Activated T-cell treated with anti-CD3 and anti-CD28 coated beads, Interleukin-2, amount 50 U/mL, for 4 hours (primary cell): ENCODE data around the gene AP1AR. TPM values are rescaled to one million over a fixed set of nuclear protein-coding genes. Genes with fewer than 3 reads are reported as not detected.

ENCODE experiments used
- ATAC-seq, 2 donors: fragments of 200-7000 bp; cut with Tn5 transposase; one replicate each; pipeline ENCODE4 v1.10.0; 2021
- DNase-seq: peaks from one replicate; pipeline ENCODE4 v3.0.0-alpha.2; 2020
- H3K27me3 Mint-ChIP-seq: one replicate; pipeline ENCODE4 v1.8.0; 2021; ENCODE audit warnings: low read depth, mixed read lengths
- H3K36me3 Mint-ChIP-seq: one replicate; pipeline ENCODE4 v1.8.0; 2022; ENCODE audit warnings: mixed read lengths; ENCODE audit not compliant: insufficient read depth
- H3K4me1 Mint-ChIP-seq: one replicate; pipeline ENCODE4 v1.8.0; 2021; ENCODE audit warnings: low read depth, mixed read lengths
- H3K4me3 Mint-ChIP-seq: one replicate; pipeline ENCODE4 v1.8.0; 2021; ENCODE audit warnings: mild to moderate bottlenecking, moderate library complexity, mixed read lengths
- H3K9me3 Mint-ChIP-seq: one replicate; pipeline ENCODE4 v1.8.0; 2021; ENCODE audit warnings: mixed read lengths
- total RNA-seq, 3 donors: library from RNA; stranded (reverse); gene quantifications; one replicate each; pipeline ENCODE4 v1.2.1, GENCODE V29; 2021

AP1AR gene
- 10 to 100 TPM; 19.1 to 27.4 (median 20.6) TPM for total RNA-seq

- peak within 1 kb of the TSS; percentile 94 for H3K4me3 Mint-ChIP-seq
- peaks cover 30% of the 10 kb centered on the region for H3K4me1 Mint-ChIP-seq
- no peaks in the 10 kb centered on the region for H3K27me3 Mint-ChIP-seq
- H3K9me3 Mint-ChIP-seq, result no peaks in the 10 kb centered on the region
- peak; percentile 61 to 64 for ATAC-seq
- DNase-seq, result peak; percentile 72
- peaks cover 2% of the 10 kb centered on the region for H3K36me3 Mint-ChIP-seq
These were observed at the start of gene AP1AR for GRCh38 chr4:112231779-112232713. TSS of gene AP1AR (plus strand) at chr4:112231787. CDS start at chr4:112232092, 305 bp downstream.

- H3K4me1 Mint-ChIP-seq, result peaks cover 32% of the 10 kb centered on the region
These were observed 49.0 kb upstream of the AP1AR start for GRCh38 chr4:112182604-112183003.

GRCh38 chr4:112183252-112183651, 48.3 kb upstream of the AP1AR start:
- Mint-ChIP-seq H3K9me3 (no peaks in the 10 kb centered on the region), H3K4me3 (no peak overlapping the region), H3K4me1 (peaks cover 32% of the 10 kb centered on the region), H3K36me3 (peaks cover 32% of the 10 kb centered on the region), H3K27me3 (no peaks in the 10 kb centered on the region)
- DNase-seq, result no peak
- ATAC-seq, result no peak

More at GRCh38 chr4:112182604-112183003, 49.0 kb upstream of the AP1AR start:
- no peak for DNase-seq
- Mint-ChIP-seq H3K9me3 (no peaks in the 10 kb centered on the region), H3K36me3 (peaks cover 30% of the 10 kb centered on the region), H3K4me3 (no peak overlapping the region), H3K27me3 (no peaks in the 10 kb centered on the region)
- ATAC-seq, result no peak

- no peak for DNase-seq
- no peaks in the 10 kb centered on the region for H3K9me3 Mint-ChIP-seq
- no peak overlapping the region for H3K4me3 Mint-ChIP-seq
- peaks cover 26% of the 10 kb centered on the region for H3K4me1 Mint-ChIP-seq
- peaks cover 28% of the 10 kb centered on the region for H3K36me3 Mint-ChIP-seq
- no peak for ATAC-seq
- no peaks in the 10 kb centered on the region for H3K27me3 Mint-ChIP-seq
These were observed 47.1 kb upstream of the AP1AR start for GRCh38 chr4:112184438-112184837.

GRCh38 chr4:112185334-112185733, 46.3 kb upstream of the AP1AR start:
- peaks cover 34% of the 10 kb centered on the region for H3K36me3 Mint-ChIP-seq
- peaks cover 26% of the 10 kb centered on the region for H3K4me1 Mint-ChIP-seq
- DNase-seq (no peak), ATAC-seq (no peak)
- H3K4me3 Mint-ChIP-seq, result no peak overlapping the region
- H3K9me3 Mint-ChIP-seq, result no peaks in the 10 kb centered on the region
- H3K27me3 Mint-ChIP-seq, result no peaks in the 10 kb centered on the region

- Mint-ChIP-seq H3K9me3 (no peaks in the 10 kb centered on the region), H3K4me1 (peaks cover 26% of the 10 kb centered on the region), H3K4me3 (no peak overlapping the region), H3K27me3 (no peaks in the 10 kb centered on the region), H3K36me3 (peaks cover 34% of the 10 kb centered on the region)
- ATAC-seq (no peak), DNase-seq (no peak)
These were observed 45.6 kb upstream of the AP1AR start for GRCh38 chr4:112185740-112186670.

- Mint-ChIP-seq H3K4me1 (peaks cover 2% of the 10 kb centered on the region), H3K4me3 (no peak overlapping the region), H3K36me3 (peaks cover 26% of the 10 kb centered on the region), H3K9me3 (no peaks in the 10 kb centered on the region), H3K27me3 (no peaks in the 10 kb centered on the region)
- ATAC-seq (no peak), DNase-seq (no peak)
These were observed 41.8 kb upstream of the AP1AR start for GRCh38 chr4:112189754-112190153.

GRCh38 chr4:112190684-112191083, 40.9 kb upstream of the AP1AR start:
- H3K4me1 Mint-ChIP-seq, result no peaks in the 10 kb centered on the region
- peaks cover 27% of the 10 kb centered on the region for H3K36me3 Mint-ChIP-seq
- H3K27me3 Mint-ChIP-seq, result no peaks in the 10 kb centered on the region
- no peaks in the 10 kb centered on the region for H3K9me3 Mint-ChIP-seq
- ATAC-seq (no peak), DNase-seq (no peak)
- no peak overlapping the region for H3K4me3 Mint-ChIP-seq

- DNase-seq (no peak), ATAC-seq (no peak)
- Mint-ChIP-seq H3K36me3 (peaks cover 3% of the 10 kb centered on the region), H3K27me3 (no peaks in the 10 kb centered on the region), H3K4me1 (peaks cover 15% of the 10 kb centered on the region), H3K4me3 (no peak overlapping the region), H3K9me3 (no peaks in the 10 kb centered on the region)
These were observed 35.1 kb upstream of the AP1AR start for GRCh38 chr4:112196461-112196860.

- H3K4me3 Mint-ChIP-seq, result no peak overlapping the region
These were observed 32.5 kb upstream of the AP1AR start for GRCh38 chr4:112199041-112199440.

GRCh38 chr4:112201915-112202505, 29.6 kb upstream of the AP1AR start:
- Mint-ChIP-seq H3K4me3 (no peak overlapping the region), H3K27me3 (peaks cover 1% of the 10 kb centered on the region), H3K4me1 (peaks cover 15% of the 10 kb centered on the region), H3K36me3 (no peaks in the 10 kb centered on the region), H3K9me3 (no peaks in the 10 kb centered on the region)
- DNase-seq (no peak), ATAC-seq (no peak)

More at GRCh38 chr4:112199041-112199440, 32.5 kb upstream of the AP1AR start:
- Mint-ChIP-seq H3K36me3 (peaks cover 3% of the 10 kb centered on the region), H3K9me3 (no peaks in the 10 kb centered on the region), H3K27me3 (no peaks in the 10 kb centered on the region), H3K4me1 (peaks cover 15% of the 10 kb centered on the region)
- ATAC-seq, result no peak
- DNase-seq, result no peak

- ATAC-seq (no peak), DNase-seq (no peak)
- Mint-ChIP-seq H3K4me1 (peaks cover 15% of the 10 kb centered on the region), H3K9me3 (no peaks in the 10 kb centered on the region), H3K4me3 (no peak overlapping the region), H3K36me3 (no peaks in the 10 kb centered on the region), H3K27me3 (peaks cover 4% of the 10 kb centered on the region)
These were observed 28.0 kb upstream of the AP1AR start for GRCh38 chr4:112203593-112203992.

- ATAC-seq, result no peak
These were observed 25.2 kb upstream of the AP1AR start for GRCh38 chr4:112206431-112206830.

More at GRCh38 chr4:112206431-112206830, 25.2 kb upstream of the AP1AR start:
- no peaks in the 10 kb centered on the region for H3K36me3 Mint-ChIP-seq
- DNase-seq, result no peak
- H3K9me3 Mint-ChIP-seq, result no peaks in the 10 kb centered on the region
- H3K27me3 Mint-ChIP-seq, result peaks cover 4% of the 10 kb centered on the region
- H3K4me1 Mint-ChIP-seq, result no peaks in the 10 kb centered on the region
- H3K4me3 Mint-ChIP-seq, result no peak overlapping the region
